T-helper 17 cell (primary cell): Measurements from ENCODE around the gene SELL. TPM values are rescaled to one million over a fixed set of nuclear protein-coding genes. Genes with fewer than 3 reads are reported as not detected.
A peak's percentile ranks its signal among the peaks of the same experiment; 100 is the strongest.
"Not testable (repeated sequence)": the region's sequence is repeated elsewhere in the genome, so short reads cannot be mapped to it uniquely, and the experiment has no call there.

ENCODE experiments used
- ATAC-seq: fragments of 150-1000 bp; cut with Tn5 transposase; 2 replicates; pipeline ENCODE4 v1.10.0; 2021; ENCODE audit warnings: mild to moderate bottlenecking, moderate library complexity
- DNase-seq, 3 donors: peaks; one replicate each; pipeline versions ENCODE4 v3.0.0 to v3.0.0-alpha.2; 2020 to 2021
- H3K9me3 ChIP-seq: one replicate; pipeline ENCODE4 v1.7.0; 2013; ENCODE audit warnings: low read length, mild to moderate bottlenecking; ENCODE audit not compliant: control insufficient read depth, poor library complexity, severe bottlenecking
- H3K27ac Mint-ChIP-seq: one replicate; pipeline ENCODE4 v1.8.0; 2022; ENCODE audit warnings: mild to moderate bottlenecking, moderate library complexity, mixed read lengths
- H3K27me3 Mint-ChIP-seq: one replicate; pipeline ENCODE4 v1.8.0; 2022; ENCODE audit warnings: mixed read lengths
- H3K36me3 Mint-ChIP-seq: one replicate; pipeline ENCODE4 v1.8.0; 2022; ENCODE audit warnings: low read depth, mixed read lengths
- H3K4me1 Mint-ChIP-seq: one replicate; pipeline ENCODE4 v1.8.0; 2022; ENCODE audit warnings: mild to moderate bottlenecking, mixed read lengths
- H3K4me3 Mint-ChIP-seq: one replicate; pipeline ENCODE4 v1.8.0; 2022; ENCODE audit warnings: mild to moderate bottlenecking, moderate library complexity, mixed read lengths
- total RNA-seq, 4 donors: library from RNA in 2 of 4; stranded (reverse) in 2 of 4; gene quantifications; one replicate each; pipeline ENCODE4 v1.2.3 and lab custom pipeline; 2022 to 2026

Gene SELL
- total RNA-seq, 2 donors from 2014 or later = 205 to 276 TPM

DNA sequence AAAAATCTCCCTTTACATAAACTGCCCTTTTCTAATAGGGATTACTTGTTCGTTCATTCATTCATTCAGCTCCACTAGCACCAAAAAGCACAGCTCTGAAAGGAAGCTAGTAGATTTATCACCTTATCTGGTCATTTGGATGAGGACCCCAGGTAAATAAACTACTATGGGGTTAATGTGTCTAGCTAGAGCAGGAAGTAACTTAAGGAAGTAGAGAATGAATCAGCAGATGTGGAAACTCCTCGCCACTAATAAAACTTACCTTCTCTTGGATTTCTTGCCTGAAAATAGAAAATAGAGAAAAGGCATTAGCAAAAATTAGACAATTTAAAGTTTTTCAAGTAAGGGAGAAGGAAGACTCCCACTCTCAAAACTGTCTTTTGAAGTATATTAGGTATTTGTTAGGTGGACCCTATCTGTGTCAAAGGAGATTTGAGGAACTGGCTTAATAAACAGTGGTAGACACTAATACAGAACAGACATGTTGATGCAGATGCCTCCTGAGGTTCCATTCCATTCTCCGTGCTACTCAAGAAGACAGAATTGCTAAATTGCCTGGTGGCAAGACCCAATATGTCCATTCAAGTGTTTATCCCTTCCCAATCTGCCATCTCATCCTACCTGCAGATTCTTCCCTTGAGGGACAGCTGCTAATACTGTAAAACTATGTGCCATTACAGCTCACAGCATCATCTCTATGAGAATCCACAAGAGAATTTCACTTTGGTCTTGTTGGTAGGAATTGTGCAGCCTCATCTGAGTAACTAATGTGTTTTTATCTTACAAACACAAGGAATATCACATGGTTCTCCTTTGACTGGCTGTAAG lies 14.9 kb downstream of the SELL start:
- no peak for ATAC-seq

DNA sequence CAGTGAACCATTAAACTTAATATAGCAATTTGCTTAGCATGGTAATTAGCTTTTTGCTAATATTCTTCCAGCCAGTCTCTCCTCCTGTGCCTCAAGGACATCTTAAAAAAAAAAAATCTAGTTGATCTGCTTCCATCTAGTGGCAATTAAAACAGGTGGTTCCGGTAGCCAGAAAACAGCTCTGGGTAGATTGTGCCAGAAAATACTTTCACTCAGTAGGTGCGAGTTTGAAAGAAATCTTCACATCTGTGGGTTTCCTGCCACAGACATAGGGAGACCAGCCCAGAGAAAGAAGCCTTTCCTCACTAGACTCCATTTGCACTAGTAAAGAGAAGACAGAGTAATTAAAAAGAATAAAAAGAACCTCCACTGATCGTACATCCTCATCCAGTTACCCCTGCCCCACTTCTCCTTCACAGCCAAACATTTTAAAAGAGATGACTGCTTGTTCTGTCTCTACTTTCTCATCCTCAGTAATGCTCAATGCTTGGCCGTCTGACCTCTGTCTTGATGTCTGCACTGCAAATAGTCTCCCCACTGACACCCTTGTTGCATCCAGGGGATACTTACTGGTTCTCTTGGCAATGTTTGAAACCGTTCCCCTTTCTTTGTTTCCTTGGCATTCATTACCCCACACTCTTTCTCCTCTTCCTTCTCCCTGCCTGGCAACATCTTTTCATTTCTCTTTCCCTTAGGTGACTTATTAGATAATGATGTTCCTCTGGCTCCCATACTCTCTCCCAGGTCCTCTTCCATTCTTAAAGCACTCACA lies 16.9 kb downstream of the SELL start:
- ATAC-seq = peak; percentile 72
- H3K27me3 Mint-ChIP-seq = no peaks in the 10 kb centered on the region

More for the DNA sequence above, 14.9 kb downstream of the SELL start:
- Mint-ChIP-seq H3K4me1 (peaks cover 66% of the 10 kb centered on the region), H3K36me3 (peaks cover 2% of the 10 kb centered on the region), H3K4me3 (peak overlapping the region; percentile 58), H3K27me3 (no peaks in the 10 kb centered on the region), H3K27ac (no peak overlapping the region)
- no peak for DNase-seq
- H3K9me3 ChIP-seq = no peaks in the 10 kb centered on the region

GRCh38 chr1:169692756-169693460 lies 18.5 kb downstream of the SELL start:
- no peak for DNase-seq
- H3K4me3 Mint-ChIP-seq = peak overlapping the region; percentile 75
- H3K9me3 ChIP-seq = no peaks in the 10 kb centered on the region
- H3K36me3 Mint-ChIP-seq = peaks cover 2% of the 10 kb centered on the region
- no peaks in the 10 kb centered on the region for H3K27me3 Mint-ChIP-seq
- peaks cover 61% of the 10 kb centered on the region for H3K4me1 Mint-ChIP-seq
- H3K27ac Mint-ChIP-seq = no peak overlapping the region
- ATAC-seq = peak; percentile 76

More for the DNA sequence above, 16.9 kb downstream of the SELL start:
- no peaks in the 10 kb centered on the region for H3K9me3 ChIP-seq
- H3K36me3 Mint-ChIP-seq = peaks cover 2% of the 10 kb centered on the region
- H3K27ac Mint-ChIP-seq = no peak overlapping the region
- H3K4me1 Mint-ChIP-seq = peaks cover 68% of the 10 kb centered on the region
- H3K4me3 Mint-ChIP-seq = peak overlapping the region; percentile 75
- DNase-seq = no peak

- Mint-ChIP-seq H3K27ac (no peak overlapping the region), H3K4me3 (peak overlapping the region; percentile 75)
- no peak for DNase-seq
Measured at GRCh38 chr1:169690489-169690888, 20.9 kb downstream of the SELL start.

GRCh38 chr1:169689395-169689794 lies 22.0 kb downstream of the SELL start:
- DNase-seq (no peak), ATAC-seq (no peak)
- H3K9me3 ChIP-seq = no peaks in the 10 kb centered on the region
- Mint-ChIP-seq H3K27ac (no peak overlapping the region), H3K4me3 (no peak overlapping the region), H3K4me1 (peaks cover 36% of the 10 kb centered on the region), H3K36me3 (no peaks in the 10 kb centered on the region), H3K27me3 (no peaks in the 10 kb centered on the region)

More at GRCh38 chr1:169690489-169690888, 20.9 kb downstream of the SELL start:
- H3K9me3 ChIP-seq = no peaks in the 10 kb centered on the region
- Mint-ChIP-seq H3K4me1 (peaks cover 47% of the 10 kb centered on the region), H3K36me3 (no peaks in the 10 kb centered on the region), H3K27me3 (no peaks in the 10 kb centered on the region)
- ATAC-seq = no peak

GRCh38 chr1:169688377-169688776 lies 23.0 kb downstream of the SELL start:
- not testable (repeated sequence) for H3K36me3 Mint-ChIP-seq, ATAC-seq, H3K27ac Mint-ChIP-seq, H3K27me3 Mint-ChIP-seq, H3K4me3 Mint-ChIP-seq, DNase-seq, H3K9me3 ChIP-seq
- peaks cover 27% of the 10 kb centered on the region for H3K4me1 Mint-ChIP-seq

- ATAC-seq = no peak
- no peaks in the 10 kb centered on the region for H3K27me3 Mint-ChIP-seq
- no peak overlapping the region for H3K4me3 Mint-ChIP-seq
- no peak overlapping the region for H3K27ac Mint-ChIP-seq
- H3K4me1 Mint-ChIP-seq = peaks cover 22% of the 10 kb centered on the region
- H3K36me3 Mint-ChIP-seq = no peaks in the 10 kb centered on the region
- no peak for DNase-seq
- no peaks in the 10 kb centered on the region for H3K9me3 ChIP-seq
Measured at GRCh38 chr1:169683661-169684060, 27.8 kb downstream of the SELL start.

DNA sequence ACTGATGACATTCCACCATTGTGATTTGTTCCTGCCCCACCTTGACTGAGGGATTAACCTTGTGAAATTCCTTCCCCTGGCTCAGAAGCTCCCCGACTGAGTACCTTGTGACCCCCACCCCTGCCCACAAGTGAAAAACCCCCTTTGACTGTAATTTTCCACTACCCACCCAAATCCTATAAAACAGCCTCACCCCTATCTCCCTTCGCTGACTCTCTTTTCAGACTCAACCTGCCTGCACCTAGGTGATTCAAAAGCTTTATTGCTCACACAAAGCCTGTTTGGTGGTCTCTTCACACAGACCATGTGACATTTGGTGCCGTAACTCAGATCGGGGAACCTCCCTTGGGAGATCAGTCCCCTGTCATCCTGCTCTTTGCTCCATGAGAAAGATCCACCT lies 28.3 kb downstream of the SELL start:
- not testable (repeated sequence) for H3K4me3 Mint-ChIP-seq, ATAC-seq, H3K9me3 ChIP-seq, H3K27me3 Mint-ChIP-seq, DNase-seq, H3K36me3 Mint-ChIP-seq, H3K27ac Mint-ChIP-seq
- H3K4me1 Mint-ChIP-seq = peaks cover 21% of the 10 kb centered on the region

DNA sequence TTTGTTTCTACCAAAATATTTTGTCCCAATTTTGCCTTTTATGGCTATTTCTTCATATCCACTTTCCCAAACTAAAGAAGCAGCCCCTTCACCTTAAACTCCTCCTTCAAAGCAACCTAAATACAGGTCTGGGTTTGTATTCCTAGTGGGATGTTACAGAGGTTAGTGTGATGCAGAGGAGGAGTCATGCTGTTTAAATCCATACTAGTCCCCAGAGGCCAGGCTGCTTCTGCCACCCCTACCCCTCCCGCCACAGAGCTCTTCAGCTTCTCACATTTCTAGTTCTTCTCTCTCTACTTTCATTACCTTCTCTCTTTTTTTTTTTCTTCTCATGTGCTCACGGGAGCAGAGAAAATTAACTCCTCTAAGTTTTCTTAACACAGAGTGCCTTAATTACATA lies 29.3 kb downstream of the SELL start:
- no peaks in the 10 kb centered on the region for H3K9me3 ChIP-seq
- no peak for ATAC-seq
- no peak for DNase-seq
- H3K36me3 Mint-ChIP-seq = no peaks in the 10 kb centered on the region
- H3K4me3 Mint-ChIP-seq = peak overlapping the region; percentile 4
- H3K27ac Mint-ChIP-seq = no peak overlapping the region
- no peaks in the 10 kb centered on the region for H3K27me3 Mint-ChIP-seq
- peaks cover 21% of the 10 kb centered on the region for H3K4me1 Mint-ChIP-seq

DNA sequence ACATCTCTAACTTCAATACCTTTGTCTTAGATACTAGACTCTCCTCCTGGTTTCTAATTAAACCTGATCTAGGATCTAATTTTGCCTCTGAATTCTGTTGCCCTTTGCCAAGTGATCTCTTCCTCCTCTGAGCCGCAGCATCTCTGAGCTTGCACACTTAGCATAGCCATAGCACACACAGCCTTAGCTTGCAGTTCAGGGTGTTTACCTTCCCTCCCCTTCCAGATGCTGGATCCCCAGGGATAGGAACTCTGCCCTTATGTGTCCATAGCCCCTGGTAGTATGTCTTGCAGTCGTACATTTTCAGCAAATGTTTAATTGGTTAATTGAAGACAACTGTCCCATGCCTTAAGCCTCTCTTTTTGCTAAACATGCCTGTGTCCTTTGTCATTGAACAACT lies 30.3 kb downstream of the SELL start:
- DNase-seq (no peak), ATAC-seq (no peak)
- Mint-ChIP-seq H3K4me1 (peaks cover 28% of the 10 kb centered on the region), H3K4me3 (peak overlapping the region; percentile 70), H3K27ac (peak overlapping the region; percentile 12), H3K36me3 (no peaks in the 10 kb centered on the region), H3K27me3 (no peaks in the 10 kb centered on the region)
- H3K9me3 ChIP-seq = no peaks in the 10 kb centered on the region

GRCh38 chr1:169680377-169681019 lies 30.9 kb downstream of the SELL start:
- Mint-ChIP-seq H3K4me1 (peaks cover 34% of the 10 kb centered on the region), H3K27ac (peak overlapping the region; percentile 12), H3K36me3 (no peaks in the 10 kb centered on the region), H3K4me3 (peak overlapping the region; percentile 70), H3K27me3 (no peaks in the 10 kb centered on the region)
- no peaks in the 10 kb centered on the region for H3K9me3 ChIP-seq
- peak; percentile 62 for ATAC-seq
- DNase-seq = no peak

GRCh38 chr1:169679692-169680091 lies 31.7 kb downstream of the SELL start:
- H3K27ac Mint-ChIP-seq = no peak overlapping the region

GRCh38 chr1:169676001-169676400 lies 35.4 kb downstream of the SELL start:
- H3K4me3 Mint-ChIP-seq = no peak overlapping the region
- H3K36me3 Mint-ChIP-seq = no peaks in the 10 kb centered on the region
- H3K27ac Mint-ChIP-seq = no peak overlapping the region
- H3K4me1 Mint-ChIP-seq = peaks cover 26% of the 10 kb centered on the region
- H3K9me3 ChIP-seq = peaks cover 3% of the 10 kb centered on the region
- H3K27me3 Mint-ChIP-seq = no peaks in the 10 kb centered on the region
- DNase-seq = no peak
- no peak for ATAC-seq

More at GRCh38 chr1:169679692-169680091, 31.7 kb downstream of the SELL start:
- peaks cover 35% of the 10 kb centered on the region for H3K4me1 Mint-ChIP-seq
- H3K9me3 ChIP-seq = no peaks in the 10 kb centered on the region
- ATAC-seq (no peak), DNase-seq (no peak)
- H3K4me3 Mint-ChIP-seq = no peak overlapping the region
- H3K27me3 Mint-ChIP-seq = no peaks in the 10 kb centered on the region
- no peaks in the 10 kb centered on the region for H3K36me3 Mint-ChIP-seq
